DND-41 (cell line): ENCODE data around the gene ZSWIM4.

Experiments
- EZH2 ChIP-seq: IDR thresholded peaks from 3 replicates; pipeline ENCODE4 v1.6.1; 2012; ENCODE audit warnings: borderline replicate concordance, low read depth, mild to moderate bottlenecking, moderate library complexity, low read length, inconsistent platforms; ENCODE audit not compliant: severe bottlenecking
- TF ChIP-seq, protein P1 (sequence below): IDR thresholded peaks from 2 replicates; pipeline ENCODE4 v1.5.1; 2012; ENCODE audit warnings: borderline replicate concordance, low read length, moderate library complexity, mild to moderate bottlenecking; ENCODE audit not compliant: poor library complexity, severe bottlenecking; ENCODE audit errors: extremely low read depth

DNA sequence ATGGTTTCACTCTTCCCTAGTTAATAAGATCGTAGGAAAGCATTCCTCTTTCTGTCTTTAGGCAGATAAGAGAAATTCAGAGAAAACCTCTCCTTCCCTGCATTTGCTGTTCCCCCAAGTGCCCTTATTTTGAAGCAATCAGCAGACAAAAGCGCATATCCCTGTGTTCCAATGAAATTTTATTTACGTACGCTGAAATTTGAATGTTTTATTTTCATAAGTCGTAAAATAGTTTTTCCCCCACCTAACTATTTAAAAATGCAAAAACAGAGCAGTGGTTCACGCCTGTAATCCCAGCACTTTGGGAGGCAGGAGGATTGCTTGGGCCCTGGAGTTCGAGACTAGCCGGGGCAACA lies 48.2 kb upstream of the ZSWIM4 start:
- TF ChIP-seq, protein P1, sequence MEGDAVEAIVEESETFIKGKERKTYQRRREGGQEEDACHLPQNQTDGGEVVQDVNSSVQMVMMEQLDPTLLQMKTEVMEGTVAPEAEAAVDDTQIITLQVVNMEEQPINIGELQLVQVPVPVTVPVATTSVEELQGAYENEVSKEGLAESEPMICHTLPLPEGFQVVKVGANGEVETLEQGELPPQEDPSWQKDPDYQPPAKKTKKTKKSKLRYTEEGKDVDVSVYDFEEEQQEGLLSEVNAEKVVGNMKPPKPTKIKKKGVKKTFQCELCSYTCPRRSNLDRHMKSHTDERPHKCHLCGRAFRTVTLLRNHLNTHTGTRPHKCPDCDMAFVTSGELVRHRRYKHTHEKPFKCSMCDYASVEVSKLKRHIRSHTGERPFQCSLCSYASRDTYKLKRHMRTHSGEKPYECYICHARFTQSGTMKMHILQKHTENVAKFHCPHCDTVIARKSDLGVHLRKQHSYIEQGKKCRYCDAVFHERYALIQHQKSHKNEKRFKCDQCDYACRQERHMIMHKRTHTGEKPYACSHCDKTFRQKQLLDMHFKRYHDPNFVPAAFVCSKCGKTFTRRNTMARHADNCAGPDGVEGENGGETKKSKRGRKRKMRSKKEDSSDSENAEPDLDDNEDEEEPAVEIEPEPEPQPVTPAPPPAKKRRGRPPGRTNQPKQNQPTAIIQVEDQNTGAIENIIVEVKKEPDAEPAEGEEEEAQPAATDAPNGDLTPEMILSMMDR = no peak
- no peak for TF ChIP-seq EZH2
